ENCODE results near the gene DBH.

The DBH gene

GRCh38 chr9:133707763-133708245 is 71.6 kb downstream of the DBH start:
- no peak for TF ChIP-seq CTCF (IDR thresholded peaks at IDR 0.05; ENCODE audit: low read depth, low read length, missing control alignments)
- no peak for DNase-seq (ENCODE audit: extremely low read depth, low read depth)
- no peak overlapping the region for H3K4me3 ChIP-seq (replicated peaks; ENCODE audit: low read depth, low read length)

GRCh38 chr9:133708246-133709014 is 72.3 kb downstream of the DBH start:
- no peak overlapping the region for H3K4me3 ChIP-seq (replicated peaks; ENCODE audit: low read depth, low read length)
- no peak for DNase-seq (ENCODE audit: extremely low read depth, low read depth)
- TF ChIP-seq CTCF (IDR thresholded peaks at IDR 0.05; ENCODE audit: low read depth, low read length, missing control alignments) = no peak

All from HFF-Myc (cell line).